Keratinocyte (primary cell): ENCODE data around the gene COMMD7. TPM values are rescaled to one million over a fixed set of nuclear protein-coding genes. Genes with fewer than 3 reads are reported as not detected.

Experiments
- DNase-seq: peaks from one replicate; pipeline ENCODE4 v3.0.0-alpha.2; 2011; ENCODE audit warnings: low read depth, missing footprints, low spot score
- FAIRE-seq: peaks from 2 replicates; lab custom pipeline; 2011; peaks lifted over from hg19 to GRCh38; lab: Jason Lieb, UNC
- H2AFZ ChIP-seq: 2 replicates; pipeline ENCODE4 v1.6.0; 2012; ENCODE audit warnings: low read length, control low read depth, inconsistent platforms; ENCODE audit not compliant: control insufficient read depth
- H3K27ac ChIP-seq: 2 replicates; pipeline ENCODE4 v1.5.1; 2011; ENCODE audit warnings: low read length; ENCODE audit not compliant: control insufficient read depth, insufficient read depth
- H3K27me3 ChIP-seq: 3 replicates; pipeline ENCODE4 v1.6.0; 2011; ENCODE audit warnings: low read length; ENCODE audit not compliant: control insufficient read depth, insufficient read depth; ENCODE audit errors: extremely low read depth
- H3K36me3 ChIP-seq, 2 experiments: 2 replicates in 1 of 2; 3 replicates in 1 of 2; pipeline ENCODE4 v1.5.1; 2011; ENCODE audit warnings: low read length in 2 of 2, mild to moderate bottlenecking in 1 of 2; ENCODE audit not compliant: control insufficient read depth in 2 of 2, insufficient read depth in 2 of 2; ENCODE audit errors: extremely low read depth in 1 of 2
- H3K4me1 ChIP-seq: 3 replicates; pipeline ENCODE4 v1.5.1; 2011; ENCODE audit warnings: low read length; ENCODE audit not compliant: control insufficient read depth, insufficient read depth; ENCODE audit errors: extremely low read depth
- H3K4me2 ChIP-seq: 3 replicates; pipeline ENCODE4 v1.6.0; 2011; ENCODE audit warnings: low read depth, low read length; ENCODE audit not compliant: control insufficient read depth, insufficient read depth; ENCODE audit errors: extremely low read depth
- H3K4me3 ChIP-seq, 3 experiments: fragments of 200-600 bp in 1 of 3; sonication (generic) in 1 of 3; 2 replicates in 2 of 3; 3 replicates in 1 of 3; pipeline ENCODE4 v1.5.1; 2011 to 2016; ENCODE audit warnings: low read length in 3 of 3, mild to moderate bottlenecking in 3 of 3, control low read depth in 2 of 3, inconsistent platforms in 1 of 3, low read depth in 1 of 3, mixed read lengths in 1 of 3, mixed run types in 1 of 3, moderate library complexity in 1 of 3; ENCODE audit not compliant: control insufficient read depth in 2 of 3, insufficient read depth in 2 of 3; ENCODE audit errors: extremely low read depth in 1 of 3
- H3K79me2 ChIP-seq: 2 replicates; pipeline ENCODE4 v1.6.0; 2012; ENCODE audit warnings: low read length; ENCODE audit not compliant: control insufficient read depth, insufficient read depth
- H3K9ac ChIP-seq: 3 replicates; pipeline ENCODE4 v1.6.0; 2011; ENCODE audit warnings: low read length; ENCODE audit not compliant: control insufficient read depth, insufficient read depth; ENCODE audit errors: extremely low read depth
- H3K9me1 ChIP-seq: 3 replicates; pipeline ENCODE4 v1.6.0; 2011; ENCODE audit warnings: low read length; ENCODE audit not compliant: control insufficient read depth, insufficient read depth; ENCODE audit errors: extremely low read depth
- H3K9me3 ChIP-seq: 2 replicates; pipeline ENCODE4 v1.5.1; 2012; ENCODE audit warnings: low read depth, low read length; ENCODE audit not compliant: control insufficient read depth
- H4K20me1 ChIP-seq: 3 replicates; pipeline ENCODE4 v1.6.0; 2011; ENCODE audit warnings: low read length; ENCODE audit not compliant: control insufficient read depth, insufficient read depth; ENCODE audit errors: extremely low read depth
- EZH2 ChIP-seq: IDR thresholded peaks from one replicate; pipeline ENCODE4 v1.6.1; 2012; ENCODE audit warnings: inconsistent platforms, mild to moderate bottlenecking, low read length, moderate library complexity
- dilution Hi-C: fragments of 300-500 bp; cut with MboI; formaldehyde crosslinking; loops from one replicate; pipeline ENCODE4 v1.7.0; 2020; ENCODE audit warnings: low sequenced_read_pairs; ENCODE audit not compliant: extremely low pct_ligation_motif_present
- polyA plus RNA-seq, 5 experiments: library from polyadenylated mRNA; depleted of rRNA in 3 of 5; stranded (reverse) in 3 of 5; stranded (forward) in 1 of 5; unstranded in 1 of 5; fragments of >200 nt; gene quantifications; 1 replicate in 1 of 5; 2 replicates in 3 of 5; 3 replicates in 1 of 5; pipeline versions ENCODE4 v1.2.1 to v1.2.3, GENCODE V29; 2011 to 2012; ENCODE audit warnings: missing spikeins in 2 of 5, low read depth in 1 of 5, low replicate concordance in 1 of 5
- TF ChIP-seq, protein P1 (sequence below), 3 experiments: IDR thresholded peaks in 1 of 3; conservative IDR thresholded peaks in 1 of 3; optimal IDR thresholded peaks in 1 of 3; 2 replicates in 2 of 3; 3 replicates in 1 of 3; pipeline versions ENCODE3 to v1.5.1; 2011; ENCODE audit warnings: low read length in 3 of 3, mild to moderate bottlenecking in 3 of 3, moderate library complexity in 2 of 3, control low read depth in 1 of 3, inconsistent platforms in 1 of 3; ENCODE audit not compliant: insufficient read depth in 2 of 3; ENCODE audit errors: extremely low read depth in 1 of 3

COMMD7 gene
- polyA plus RNA-seq, 1 donor (not counting 4 experiments of a cell fraction or from before 2014, with no cell fraction given), result 39.9 TPM

- no peaks in the 10 kb centered on the region for H3K9me3 ChIP-seq
- H3K4me3 ChIP-seq, result no peak overlapping the region
- H3K4me2 ChIP-seq, result no peak overlapping the region
- dilution Hi-C loops, result no loop called here
- TF ChIP-seq, protein P1, sequence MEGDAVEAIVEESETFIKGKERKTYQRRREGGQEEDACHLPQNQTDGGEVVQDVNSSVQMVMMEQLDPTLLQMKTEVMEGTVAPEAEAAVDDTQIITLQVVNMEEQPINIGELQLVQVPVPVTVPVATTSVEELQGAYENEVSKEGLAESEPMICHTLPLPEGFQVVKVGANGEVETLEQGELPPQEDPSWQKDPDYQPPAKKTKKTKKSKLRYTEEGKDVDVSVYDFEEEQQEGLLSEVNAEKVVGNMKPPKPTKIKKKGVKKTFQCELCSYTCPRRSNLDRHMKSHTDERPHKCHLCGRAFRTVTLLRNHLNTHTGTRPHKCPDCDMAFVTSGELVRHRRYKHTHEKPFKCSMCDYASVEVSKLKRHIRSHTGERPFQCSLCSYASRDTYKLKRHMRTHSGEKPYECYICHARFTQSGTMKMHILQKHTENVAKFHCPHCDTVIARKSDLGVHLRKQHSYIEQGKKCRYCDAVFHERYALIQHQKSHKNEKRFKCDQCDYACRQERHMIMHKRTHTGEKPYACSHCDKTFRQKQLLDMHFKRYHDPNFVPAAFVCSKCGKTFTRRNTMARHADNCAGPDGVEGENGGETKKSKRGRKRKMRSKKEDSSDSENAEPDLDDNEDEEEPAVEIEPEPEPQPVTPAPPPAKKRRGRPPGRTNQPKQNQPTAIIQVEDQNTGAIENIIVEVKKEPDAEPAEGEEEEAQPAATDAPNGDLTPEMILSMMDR (optimal IDR thresholded peaks at IDR 0.05 in 1 of 3, IDR thresholded peaks at IDR 0.05 in 1 of 3, conservative IDR thresholded peaks at IDR 0.05 in 1 of 3; ENCODE audit: extremely low read depth in 1 of 3, insufficient read depth in 2 of 3, low read length in 3 of 3), result no peak
- no peak for TF ChIP-seq EZH2
- H3K9me1 ChIP-seq, result peaks cover 3% of the 10 kb centered on the region
- H3K27me3 ChIP-seq, result no peaks in the 10 kb centered on the region
- no peaks in the 10 kb centered on the region for H3K79me2 ChIP-seq
- H3K9ac ChIP-seq, result no peak overlapping the region
- no peaks in the 10 kb centered on the region for H4K20me1 ChIP-seq
- peaks cover 17% of the 10 kb centered on the region for H3K4me1 ChIP-seq
- FAIRE-seq (no peak), DNase-seq (no peak)
- no peak overlapping the region for H2AFZ ChIP-seq
- H3K36me3 ChIP-seq, result no peaks in the 10 kb centered on the region
- H3K27ac ChIP-seq, result no peak overlapping the region
Measured at GRCh38 chr20:32780749-32781655, 37.7 kb upstream of the COMMD7 start.

DNA sequence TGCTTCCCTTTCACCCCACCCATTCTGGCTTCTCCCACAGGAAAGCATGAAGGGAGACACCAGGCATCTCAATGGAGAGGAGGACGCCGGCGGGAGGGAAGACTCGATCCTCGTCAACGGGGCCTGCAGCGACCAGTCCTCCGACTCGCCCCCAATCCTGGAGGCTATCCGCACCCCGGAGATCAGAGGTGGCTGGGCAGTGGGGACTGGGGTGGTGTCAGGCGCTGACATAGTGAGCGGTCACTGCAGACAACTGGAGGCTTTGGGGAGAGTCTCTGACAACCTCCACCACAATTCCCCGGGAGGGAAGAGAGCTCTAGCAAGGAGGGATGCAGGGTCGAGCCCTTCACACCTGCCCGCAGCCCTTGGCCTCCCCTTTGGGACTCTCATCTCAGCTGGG is 37.0 kb upstream of the COMMD7 start:
- no peaks in the 10 kb centered on the region for H4K20me1 ChIP-seq
- no peaks in the 10 kb centered on the region for H3K79me2 ChIP-seq
- H3K36me3 ChIP-seq, result no peaks in the 10 kb centered on the region
- H3K9me1 ChIP-seq, result peaks cover 3% of the 10 kb centered on the region
- H3K27ac ChIP-seq, result no peak overlapping the region
- no peaks in the 10 kb centered on the region for H3K9me3 ChIP-seq
- dilution Hi-C loops, result no loop called here
- DNase-seq (no peak), FAIRE-seq (no peak)
- no peak overlapping the region for H2AFZ ChIP-seq
- peaks cover 24% of the 10 kb centered on the region for H3K4me1 ChIP-seq
- H3K9ac ChIP-seq, result no peak overlapping the region
- TF ChIP-seq, protein P1 (optimal IDR thresholded peaks at IDR 0.05 in 1 of 3, IDR thresholded peaks at IDR 0.05 in 1 of 3, conservative IDR thresholded peaks at IDR 0.05 in 1 of 3; ENCODE audit: extremely low read depth in 1 of 3, insufficient read depth in 2 of 3, low read length in 3 of 3), result no peak
- no peak for TF ChIP-seq EZH2
- H3K27me3 ChIP-seq, result no peaks in the 10 kb centered on the region
- H3K4me2 ChIP-seq, result no peak overlapping the region
- H3K4me3 ChIP-seq, result no peak overlapping the region
